Inflammatory macrophage treated with lipopolysaccharide for 4 hours (primary cell): ENCODE measurements around the gene BAIAP2.

Experiments used
- DNase-seq: peaks from one replicate; pipeline ENCODE4 v3.0.0-alpha.2; 2020

The BAIAP2 gene

GRCh38 chr17:81115219-81115618 lies 80.3 kb downstream of the BAIAP2 start:
- no peak for DNase-seq

- DNase-seq = no peak
Observed at GRCh38 chr17:81115749-81116464, 81.0 kb downstream of the BAIAP2 start.

- no peak for DNase-seq
Observed at GRCh38 chr17:81116704-81117103, 81.8 kb downstream of the BAIAP2 start.

DNA sequence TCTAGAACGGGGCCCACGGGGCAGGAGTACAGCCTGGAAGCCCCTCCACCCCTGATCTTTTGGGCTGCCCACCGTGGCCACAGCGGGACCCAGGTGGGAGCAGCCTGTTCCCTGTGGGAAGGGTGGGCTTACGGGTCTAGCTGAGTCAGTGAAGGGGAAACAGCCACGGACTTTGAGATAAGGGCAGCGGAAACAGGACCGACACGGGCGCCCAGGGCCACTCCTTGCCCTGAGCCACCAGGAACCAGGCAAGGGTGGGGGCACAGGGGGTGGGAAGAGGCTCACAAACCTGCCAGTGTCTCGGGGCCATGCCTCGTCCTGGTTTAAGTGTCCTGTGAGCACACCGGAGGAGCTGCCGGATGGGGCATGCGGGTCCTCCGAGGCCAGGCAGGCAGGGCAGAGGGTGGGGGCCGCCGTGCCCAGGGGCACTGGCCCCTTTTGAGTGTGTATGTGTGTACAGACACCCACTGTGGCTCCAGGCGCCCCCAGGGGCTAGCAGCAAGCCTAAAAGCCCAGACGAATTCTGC lies 82.8 kb downstream of the BAIAP2 start:
- DNase-seq = no peak

DNA sequence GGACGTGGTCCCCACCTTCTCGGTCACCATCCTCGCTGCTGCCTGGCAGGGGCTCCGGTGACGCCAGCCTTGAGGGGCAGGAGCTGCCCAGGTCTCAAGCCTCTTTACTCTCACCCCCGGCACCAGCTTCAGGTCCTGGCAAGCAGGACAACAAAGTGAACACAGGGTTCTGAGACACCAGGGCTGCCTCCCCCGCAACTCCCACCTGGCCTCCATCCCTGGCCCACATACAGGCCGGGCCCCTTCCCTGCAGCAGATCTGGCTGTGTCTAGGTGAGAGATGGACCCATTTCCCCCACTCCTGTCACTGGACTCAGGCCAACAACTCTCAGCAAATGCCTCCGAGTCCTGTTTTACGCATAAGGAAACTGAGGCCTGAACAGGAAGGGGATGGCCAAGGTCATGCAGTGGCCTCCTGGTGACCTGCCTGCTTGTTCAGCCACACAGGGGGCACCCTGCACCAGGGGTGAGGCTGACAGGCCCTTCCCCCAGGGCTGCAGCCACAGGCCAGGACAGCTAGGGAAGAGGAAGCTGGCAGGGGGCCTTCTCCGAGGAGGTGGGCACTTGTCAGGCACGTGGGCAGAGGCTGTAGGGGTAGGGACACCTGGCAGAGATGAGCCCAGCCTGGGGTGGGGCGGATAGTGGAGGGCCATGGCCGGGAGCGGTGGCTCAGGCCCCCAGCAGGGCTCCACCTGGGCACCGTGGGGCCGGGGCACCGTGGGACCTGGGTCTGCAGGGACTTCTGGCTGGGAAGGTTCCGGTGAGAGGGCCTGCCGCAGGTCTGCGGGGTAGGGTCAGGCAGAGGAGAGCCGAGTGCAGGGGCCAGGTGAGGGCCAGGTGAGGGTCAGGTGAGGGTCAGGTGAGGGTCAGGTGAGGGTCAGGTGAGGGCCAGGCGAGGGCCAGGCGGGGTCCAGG lies 83.6 kb downstream of the BAIAP2 start:
- DNase-seq = no peak

DNA sequence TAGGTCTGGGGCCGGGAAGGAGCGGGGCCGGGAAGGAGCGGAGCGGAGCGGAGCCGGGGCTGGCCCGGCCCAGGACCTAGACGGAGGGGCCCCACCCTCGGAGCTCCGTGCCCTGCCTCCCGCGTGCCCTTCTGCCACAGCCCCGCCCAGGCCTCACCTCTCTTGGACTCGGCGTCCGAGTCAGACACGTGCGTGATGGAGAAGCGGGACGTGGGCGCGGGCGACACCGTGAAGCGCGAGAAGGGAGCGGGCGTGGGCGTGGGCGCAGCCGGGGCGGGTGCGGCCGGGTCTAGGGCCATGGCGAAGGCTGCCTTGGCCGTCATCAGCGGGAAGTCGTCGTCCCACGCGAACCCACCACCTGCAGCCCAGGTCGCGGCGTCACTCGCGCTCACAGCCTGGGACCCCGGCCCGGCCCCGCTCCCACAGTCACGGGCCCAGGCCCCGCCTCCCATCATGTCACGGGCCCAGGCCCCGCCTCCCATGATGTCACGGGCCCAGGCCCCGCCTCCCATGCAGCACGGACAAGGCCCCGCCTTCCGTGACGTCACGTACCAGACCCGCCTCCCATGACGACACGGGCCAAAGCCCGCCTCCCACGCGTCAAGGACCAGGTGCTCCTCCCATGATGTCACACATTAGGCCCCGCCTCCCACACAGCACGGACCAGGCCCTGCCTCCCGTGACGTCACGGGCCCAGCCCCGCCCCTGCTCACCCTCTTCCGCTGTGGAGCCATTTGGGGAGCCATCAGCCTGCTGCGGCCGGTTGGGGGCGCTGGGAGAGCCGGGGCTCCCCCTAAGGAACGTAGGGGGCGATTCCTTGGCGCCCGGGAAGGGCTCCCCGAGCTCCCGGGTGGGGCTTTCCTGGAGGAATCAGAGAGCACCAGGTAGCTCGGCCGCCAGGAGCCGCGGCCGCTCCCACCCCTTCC lies 84.5 kb downstream of the BAIAP2 start:
- peak; percentile 85 for DNase-seq

DNA sequence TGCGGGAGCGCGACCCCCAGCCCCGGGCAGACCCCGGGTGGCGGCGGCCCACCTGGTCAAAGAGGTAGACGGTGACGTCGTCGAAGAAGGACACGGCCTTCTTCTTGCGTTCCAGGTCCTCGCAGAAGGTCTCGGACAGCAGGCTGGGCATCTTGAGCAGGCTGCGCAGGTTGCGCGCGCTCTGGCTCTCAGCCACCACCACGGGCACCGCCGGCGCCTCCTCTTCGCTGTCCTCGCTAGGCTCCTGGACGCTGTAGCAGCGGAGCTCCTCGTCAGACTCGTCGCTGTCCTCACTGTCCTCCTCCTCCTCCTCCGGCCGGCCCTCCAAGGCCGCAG lies 85.2 kb downstream of the BAIAP2 start:
- no peak for DNase-seq

GRCh38 chr17:81120695-81121621 lies 86.0 kb downstream of the BAIAP2 start:
- no peak for DNase-seq

DNA sequence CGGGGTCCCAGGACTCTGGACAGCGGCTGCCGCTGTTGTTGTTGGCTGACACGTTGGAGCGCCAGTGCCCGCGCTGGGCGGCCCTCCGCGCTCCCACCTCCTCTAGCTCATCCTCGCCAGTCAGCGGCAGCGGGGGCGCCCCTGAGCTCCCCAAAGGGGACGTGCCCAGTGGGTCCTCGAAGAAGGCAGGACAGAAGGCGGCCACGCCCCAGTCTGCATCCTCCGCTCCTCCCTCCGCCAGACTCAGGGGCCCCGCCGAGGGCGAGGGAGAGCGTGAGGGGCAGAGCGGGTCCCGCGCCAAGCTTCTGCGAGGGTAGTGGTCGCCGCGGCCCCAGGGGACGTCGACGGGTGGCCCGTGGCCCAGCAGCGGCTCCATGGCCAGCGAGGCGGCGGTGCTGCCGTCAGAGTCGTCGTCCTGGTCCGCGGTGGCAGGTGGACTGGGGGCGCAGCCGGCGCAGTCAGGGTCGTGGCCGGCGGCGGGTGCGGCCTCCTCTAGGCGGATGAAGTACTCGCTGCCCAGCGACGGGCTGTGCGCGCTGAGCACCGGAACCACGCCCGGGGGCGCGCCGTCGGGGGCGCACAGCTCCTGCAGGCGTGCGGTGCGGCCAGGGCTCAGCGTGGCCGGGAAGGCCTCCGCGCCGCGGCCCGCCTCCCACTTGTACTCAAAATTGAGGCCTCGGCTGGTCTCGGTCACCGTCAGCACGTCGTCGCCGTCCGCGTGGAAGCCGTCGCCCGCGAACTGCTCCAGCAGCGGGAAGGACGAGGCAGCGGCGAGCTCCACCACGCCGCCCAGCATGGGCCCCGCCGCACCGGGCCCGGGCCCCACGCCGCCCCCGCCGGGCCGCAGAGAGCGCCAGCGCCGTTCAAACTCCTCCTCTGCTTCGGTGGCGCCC lies 87.1 kb downstream of the BAIAP2 start:
- DNase-seq = no peak

- DNase-seq = no peak
Observed at GRCh38 chr17:81123052-81124048, 88.4 kb downstream of the BAIAP2 start.

- no peak for DNase-seq
Observed at GRCh38 chr17:81124377-81124776, 89.4 kb downstream of the BAIAP2 start.

- no peak for DNase-seq
Observed at GRCh38 chr17:81125573-81126081, 90.7 kb downstream of the BAIAP2 start.

DNA sequence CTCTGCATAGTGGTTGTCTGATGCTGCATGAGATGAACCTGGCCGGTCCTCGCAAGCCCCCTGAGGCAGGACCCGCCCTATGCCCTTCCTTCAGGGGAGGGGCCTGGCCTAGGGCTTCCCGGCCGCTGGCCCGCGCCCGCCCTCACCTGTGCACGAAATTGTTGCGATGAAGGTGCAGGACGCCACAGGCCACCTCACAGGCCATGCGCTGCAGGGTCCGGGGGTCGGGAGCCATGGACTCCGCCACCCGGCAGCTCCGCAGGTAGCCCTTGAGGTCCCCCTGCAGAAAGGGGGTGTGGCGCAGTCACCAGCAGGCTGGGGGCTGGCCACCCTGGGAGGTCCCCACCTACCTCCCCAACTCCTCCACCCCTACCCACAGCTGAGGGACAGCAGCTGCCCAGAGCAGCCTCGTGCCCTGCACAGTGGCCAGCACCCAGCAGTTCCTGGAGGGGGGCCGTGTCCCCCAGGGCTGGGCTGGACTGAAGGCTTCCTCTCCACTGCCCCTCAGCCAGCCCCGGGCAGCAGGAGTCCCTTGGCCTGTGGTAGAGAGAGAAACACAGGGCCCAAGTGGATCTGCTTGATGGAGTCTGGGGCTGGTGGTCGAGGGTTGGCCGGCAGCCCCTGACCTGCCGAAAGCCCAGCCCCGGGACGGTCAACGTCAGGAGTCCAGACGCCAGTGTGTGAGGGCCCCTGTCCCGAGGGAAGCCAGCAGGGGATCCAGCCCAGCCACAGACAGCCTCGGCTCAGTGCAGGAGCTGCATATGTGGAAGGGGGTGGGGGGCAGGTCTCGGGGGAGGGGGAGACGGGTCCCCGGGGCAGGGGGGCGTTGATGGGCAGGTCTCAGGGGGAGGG lies 91.6 kb downstream of the BAIAP2 start:
- no peak for DNase-seq

DNA sequence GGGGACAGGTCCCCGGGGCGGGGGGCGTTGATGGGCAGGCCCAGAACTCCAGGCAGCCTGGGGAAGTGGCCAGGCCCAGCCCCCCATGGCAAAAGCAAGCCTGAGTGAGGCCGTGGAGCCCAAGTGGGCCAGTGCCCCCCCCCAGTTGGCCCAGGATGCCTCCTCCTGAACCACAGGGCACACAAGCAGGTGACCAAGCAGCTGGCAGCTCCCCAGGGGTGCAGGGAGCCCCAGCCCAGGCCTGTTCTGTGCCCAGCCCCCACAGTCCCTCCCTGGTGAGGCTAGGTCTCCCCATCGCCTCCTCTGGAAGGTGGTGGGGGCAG lies 92.1 kb downstream of the BAIAP2 start:
- DNase-seq = no peak

DNA sequence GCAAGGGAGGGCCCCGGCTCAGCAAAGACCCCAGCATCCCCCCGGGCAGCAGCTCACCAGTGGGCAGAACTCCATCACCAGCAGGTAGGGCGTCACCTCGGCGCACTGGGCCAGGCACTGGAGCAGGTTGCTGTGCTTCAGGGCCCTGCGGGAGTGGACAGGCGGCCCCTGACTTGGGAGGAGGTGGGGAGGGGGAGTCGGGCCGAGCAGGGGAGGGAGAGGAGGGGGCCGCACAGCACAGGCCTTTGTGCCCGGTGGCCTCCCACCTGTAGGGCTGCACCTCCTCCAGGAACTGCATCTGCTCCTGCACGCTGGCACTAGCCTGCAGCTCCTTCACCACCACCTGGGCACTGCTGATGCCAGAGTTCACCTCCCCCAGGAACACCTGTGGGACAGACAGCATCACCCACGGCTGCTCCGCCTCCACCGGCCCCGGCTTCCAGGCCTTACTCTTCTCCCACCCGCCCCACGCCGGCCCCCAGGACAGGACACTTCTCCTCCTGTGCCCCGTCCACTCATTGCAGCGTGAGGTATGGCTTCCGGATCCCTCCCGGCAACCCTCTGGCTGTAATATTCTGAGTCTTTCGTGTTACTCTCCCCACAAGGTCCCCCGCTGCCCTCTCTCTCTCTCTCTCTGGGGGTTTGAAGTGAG lies 92.7 kb downstream of the BAIAP2 start:
- no peak for DNase-seq

DNA sequence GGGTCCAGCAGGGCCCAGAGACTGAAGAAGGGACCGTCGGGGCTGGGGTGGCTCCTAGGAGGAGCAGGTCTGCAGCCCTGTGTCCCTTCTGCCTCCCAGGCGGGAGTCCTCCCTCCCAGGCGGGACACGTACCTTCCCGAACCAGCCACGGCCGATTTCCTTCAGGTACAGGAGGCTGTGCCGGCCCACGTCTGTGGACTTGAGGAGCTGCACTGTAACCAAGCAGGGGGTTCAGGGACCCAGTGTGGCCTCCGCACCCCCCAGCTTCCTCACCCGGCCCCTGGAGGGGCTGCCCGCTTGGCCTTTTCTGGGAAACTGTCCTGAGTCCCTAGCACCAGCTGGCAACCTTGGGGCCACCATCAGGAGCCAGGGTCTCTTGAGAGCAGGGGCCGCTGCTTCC lies 93.4 kb downstream of the BAIAP2 start:
- DNase-seq = no peak

GRCh38 chr17:81128774-81129173 lies 93.8 kb downstream of the BAIAP2 start:
- DNase-seq = no peak

- DNase-seq = no peak
Observed at GRCh38 chr17:81129289-81129688, 94.3 kb downstream of the BAIAP2 start.
